CD4-positive, alpha-beta T cell (primary cell): ENCODE results near the gene MAB21L4. TPM values are rescaled to one million over a fixed set of nuclear protein-coding genes. Genes with fewer than 3 reads are reported as not detected.

ENCODE experiments used
- ATAC-seq: fragments of 200-7000 bp; cut with Tn5 transposase; one replicate; pipeline ENCODE4 v1.10.0; 2022; ENCODE audit warnings: mild to moderate bottlenecking; ENCODE audit not compliant: poor library complexity
- CTCF ChIA-PET: fragments of 350-600 bp; sonication (Branson Sonifier 250); formaldehyde crosslinking; loops from one replicate; lab custom pipeline; 2021; ENCODE audit warnings: antibody characterized with exemption, inconsistent platforms; lab: Charles Lee
- POLR2A ChIA-PET: fragments of 350-600 bp; sonication (Branson Sonifier 250); formaldehyde crosslinking; loops from one replicate; lab custom pipeline; 2021; ENCODE audit warnings: antibody characterized with exemption, inconsistent platforms; lab: Charles Lee
- DNase-seq, 14 experiments: peaks; one replicate each; pipeline ENCODE4 v3.0.0-alpha.2; 2013 to 2020; ENCODE audit warnings: mixed read lengths in 2 of 14
- H3K27ac ChIP-seq, 2 donors: one replicate each; pipeline versions ENCODE4 v1.5.1 to v1.7.0; 2013; ENCODE audit warnings: low read length in 2 of 2, low read depth in 1 of 2, mild to moderate bottlenecking in 1 of 2
- H3K27me3 ChIP-seq, 2 experiments: 1 replicate in 1 of 2; 2 replicates in 1 of 2; pipeline versions ENCODE4 v1.6.1 to v1.7.0; 2013; ENCODE audit warnings: low read length in 2 of 2, control low read depth in 1 of 2, mild to moderate bottlenecking in 1 of 2, moderate library complexity in 1 of 2; ENCODE audit not compliant: insufficient read depth in 2 of 2, control insufficient read depth in 1 of 2
- H3K36me3 ChIP-seq: one replicate; pipeline ENCODE4 v1.6.1; 2013; ENCODE audit warnings: low read length, control low read depth; ENCODE audit not compliant: insufficient read depth
- H3K4me1 ChIP-seq: one replicate; pipeline ENCODE4 v1.6.1; 2013; ENCODE audit warnings: low read length, control low read depth; ENCODE audit not compliant: insufficient read depth
- H3K4me3 ChIP-seq: one replicate; pipeline ENCODE4 v1.5.1; 2013; ENCODE audit warnings: mild to moderate bottlenecking, low read length, moderate library complexity
- H3K9me3 ChIP-seq, 2 experiments: 1 replicate in 1 of 2; 2 replicates in 1 of 2; pipeline versions ENCODE4 v1.6.1 to v1.7.0; 2013; ENCODE audit warnings: low read length in 2 of 2, mild to moderate bottlenecking in 2 of 2, control low read depth in 1 of 2, moderate library complexity in 1 of 2; ENCODE audit not compliant: control insufficient read depth in 1 of 2, insufficient read depth in 1 of 2
- H3K27ac Mint-ChIP-seq: one replicate; pipeline ENCODE4 v1.8.0; 2020; ENCODE audit warnings: mixed read lengths
- H3K27me3 Mint-ChIP-seq: one replicate; pipeline ENCODE4 v1.8.0; 2021; ENCODE audit warnings: mixed read lengths
- H3K36me3 Mint-ChIP-seq: one replicate; pipeline ENCODE4 v1.8.0; 2021; ENCODE audit warnings: low read depth, mixed read lengths
- H3K4me1 Mint-ChIP-seq: one replicate; pipeline ENCODE4 v1.8.0; 2021; ENCODE audit warnings: low read depth, mixed read lengths
- H3K4me3 Mint-ChIP-seq: one replicate; pipeline ENCODE4 v1.8.0; 2020; ENCODE audit warnings: mild to moderate bottlenecking, mixed read lengths
- H3K9me3 Mint-ChIP-seq: one replicate; pipeline ENCODE4 v1.8.0; 2020; ENCODE audit warnings: mixed read lengths
- CTCF ChIP-seq: fragments of 200-600 bp; IDR thresholded peaks from one replicate; pipeline ENCODE4 v1.8.0; 2022; ENCODE audit warnings: antibody characterized with exemption, mild to moderate bottlenecking
- intact Hi-C, 2 experiments: fragments of 100-400 bp; cut with DNase I in 1 of 2; cut with micrococcal nuclease in 1 of 2; formaldehyde crosslinking; loops; one replicate each; pipeline versions ENCODE4 v1.15.1 to v1.9.0; 2023 to 2025; cut with DNase I, micrococcal nuclease
- total RNA-seq, 174 experiments: library from RNA in 2 of 174; stranded (reverse) in 2 of 174; gene quantifications; one replicate each; pipeline ENCODE4 v1.2.3 and lab custom pipeline; 2021 to 2026

Gene MAB21L4
- total RNA-seq, 2 experiments from 2014 or later: not detected

GRCh38 chr2:240905176-240905781 is 9.3 kb upstream of the MAB21L4 start:
- Histone ChIP-seq H3K4me3 (no peak overlapping the region), H3K36me3 (no peaks in the 10 kb centered on the region), H3K27me3 (no peaks in the 10 kb centered on the region), H3K4me1 (no peaks in the 10 kb centered on the region), H3K9me3 (peaks cover 0 to 5% of the 10 kb centered on the region in 2 experiments), H3K27ac (no peak overlapping the region)
- intact Hi-C loops: no loop called here
- H3K36me3 Mint-ChIP-seq: no peaks in the 10 kb centered on the region
- TF ChIP-seq CTCF: no peak
- ATAC-seq: no peak
- H3K9me3 Mint-ChIP-seq: no peaks in the 10 kb centered on the region
- H3K27me3 Mint-ChIP-seq: peaks cover 1% of the 10 kb centered on the region
- DNase-seq: no peak
- CTCF ChIA-PET: no interaction called here
- no peaks in the 10 kb centered on the region for H3K4me1 Mint-ChIP-seq
- no peak overlapping the region for H3K27ac Mint-ChIP-seq
- H3K4me3 Mint-ChIP-seq: no peak overlapping the region
- POLR2A ChIA-PET: no interaction called here

- CTCF ChIA-PET: no interaction called here
- Histone ChIP-seq H3K4me1 (no peaks in the 10 kb centered on the region), H3K4me3 (no peak overlapping the region), H3K9me3 (peaks cover 0 to 5% of the 10 kb centered on the region in 2 experiments), H3K27ac (no peak overlapping the region), H3K36me3 (no peaks in the 10 kb centered on the region), H3K27me3 (no peaks in the 10 kb centered on the region)
- Mint-ChIP-seq H3K4me3 (no peak overlapping the region), H3K9me3 (no peaks in the 10 kb centered on the region), H3K4me1 (no peaks in the 10 kb centered on the region), H3K27me3 (no peaks in the 10 kb centered on the region), H3K36me3 (no peaks in the 10 kb centered on the region), H3K27ac (no peak overlapping the region)
- ATAC-seq (no peak), DNase-seq (no peak)
- POLR2A ChIA-PET: no interaction called here
- no peak for TF ChIP-seq CTCF
- intact Hi-C loops: no loop called here
Measured at GRCh38 chr2:240904216-240905175, 8.5 kb upstream of the MAB21L4 start.

GRCh38 chr2:240903191-240904060 is 7.5 kb upstream of the MAB21L4 start:
- DNase-seq (no peak), ATAC-seq (no peak)
- intact Hi-C loops: no loop called here
- H3K36me3 Mint-ChIP-seq: no peaks in the 10 kb centered on the region
- H3K4me3 Mint-ChIP-seq: no peak overlapping the region
- Histone ChIP-seq H3K36me3 (no peaks in the 10 kb centered on the region), H3K27ac (no peak overlapping the region), H3K27me3 (no peaks in the 10 kb centered on the region), H3K9me3 (peaks cover 0 to 5% of the 10 kb centered on the region in 2 experiments), H3K4me3 (no peak overlapping the region), H3K4me1 (no peaks in the 10 kb centered on the region)
- H3K27me3 Mint-ChIP-seq: no peaks in the 10 kb centered on the region
- ChIA-PET CTCF (no interaction called here), POLR2A (no interaction called here)
- no peaks in the 10 kb centered on the region for H3K4me1 Mint-ChIP-seq
- no peak overlapping the region for H3K27ac Mint-ChIP-seq
- no peak for TF ChIP-seq CTCF
- H3K9me3 Mint-ChIP-seq: no peaks in the 10 kb centered on the region
